ENCODE data around the gene TBC1D5.
"Not testable (repeated sequence)": the region's sequence is repeated elsewhere in the genome, so short reads cannot be mapped to it uniquely, and the experiment has no call there.

Gene TBC1D5

GRCh38 chr3:17707813-17708543 lies 34.5 kb downstream of the TBC1D5 start:
- DNase-seq (ENCODE audit: low read depth): peak; percentile 38

GRCh38 chr3:17705991-17706390 lies 36.4 kb downstream of the TBC1D5 start:
- DNase-seq (ENCODE audit: low read depth): not testable (repeated sequence)

GRCh38 chr3:17699815-17700214 lies 42.6 kb downstream of the TBC1D5 start:
- not testable (repeated sequence) for DNase-seq (ENCODE audit: low read depth)

GRCh38 chr3:17695665-17696064 lies 46.8 kb downstream of the TBC1D5 start:
- DNase-seq (ENCODE audit: low read depth): not testable (repeated sequence)

- not testable (repeated sequence) for DNase-seq (ENCODE audit: low read depth)
These were observed 48.8 kb downstream of the TBC1D5 start for GRCh38 chr3:17693670-17693999.

GRCh38 chr3:17692846-17693669 lies 49.4 kb downstream of the TBC1D5 start:
- not testable (repeated sequence) for DNase-seq (ENCODE audit: low read depth)

GRCh38 chr3:17687566-17687965 lies 54.9 kb downstream of the TBC1D5 start:
- DNase-seq (ENCODE audit: low read depth): no peak

GRCh38 chr3:17686613-17687012 lies 55.8 kb downstream of the TBC1D5 start:
- DNase-seq (ENCODE audit: low read depth): peak; percentile 14

DNA sequence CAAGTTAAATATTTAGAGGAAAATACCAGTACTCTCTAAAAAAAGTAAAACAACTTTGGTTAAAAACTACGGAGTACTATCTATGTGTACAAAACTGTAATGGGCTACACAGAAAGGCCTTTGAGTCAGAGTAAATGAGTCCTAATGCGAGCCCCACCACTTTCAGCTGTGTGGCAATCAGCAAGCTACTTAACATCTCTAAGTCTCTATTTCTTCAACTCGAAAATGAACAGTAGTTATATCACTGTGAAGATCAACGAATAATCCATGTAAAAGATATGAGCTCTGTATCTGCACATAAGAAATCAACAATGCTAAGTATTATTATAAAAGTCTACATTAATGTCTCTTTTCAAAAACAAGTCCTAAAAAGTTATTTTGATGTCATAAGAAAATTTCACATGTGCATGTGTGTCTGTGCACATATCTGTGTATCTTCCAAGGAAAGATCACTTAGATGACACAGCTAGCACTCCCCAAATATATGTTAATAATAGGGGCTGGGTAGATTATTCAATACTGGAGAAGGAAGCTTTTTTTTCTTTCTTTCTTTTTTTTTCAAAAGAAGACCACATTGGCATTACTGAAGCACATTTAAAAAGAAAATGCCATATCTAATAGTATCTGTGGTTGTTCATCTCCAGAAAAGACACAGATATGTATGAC lies 58.8 kb downstream of the TBC1D5 start:
- DNase-seq (ENCODE audit: low read depth): no peak

GRCh38 chr3:17680530-17680929 lies 61.9 kb downstream of the TBC1D5 start:
- DNase-seq (ENCODE audit: low read depth): no peak

- no peak for DNase-seq (ENCODE audit: low read depth)
These were observed 64.2 kb downstream of the TBC1D5 start for GRCh38 chr3:17678116-17678741.

DNA sequence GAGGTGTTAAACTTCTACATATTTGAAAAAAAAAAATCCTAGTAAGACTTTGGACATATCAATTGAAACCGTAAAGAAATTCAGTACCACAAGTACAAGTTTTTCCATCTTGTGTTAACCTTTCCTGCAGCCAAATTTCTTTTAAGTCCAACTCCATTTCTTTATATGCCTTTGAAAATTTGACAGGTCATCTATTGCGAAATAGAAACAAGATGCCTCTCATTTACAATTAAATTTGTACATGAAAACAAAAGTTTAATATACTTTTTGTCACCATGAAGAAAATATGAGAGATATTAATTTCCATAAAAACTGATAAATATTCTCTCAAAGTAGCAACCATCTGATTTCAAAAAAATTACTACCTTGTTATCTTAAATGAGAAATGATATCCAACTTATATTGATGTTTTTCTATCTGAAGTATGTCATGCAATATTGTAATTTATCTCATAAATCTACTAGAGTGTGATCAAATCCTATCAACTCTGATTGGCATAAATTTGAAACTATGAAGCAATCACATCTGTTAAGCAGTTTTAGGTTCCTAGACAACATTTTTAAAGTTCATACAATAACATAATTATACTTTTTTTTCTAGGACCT lies 68.2 kb downstream of the TBC1D5 start:
- DNase-seq (ENCODE audit: low read depth): no peak

GRCh38 chr3:17672506-17672905 lies 69.9 kb downstream of the TBC1D5 start:
- DNase-seq (ENCODE audit: low read depth): peak; percentile 49

DNA sequence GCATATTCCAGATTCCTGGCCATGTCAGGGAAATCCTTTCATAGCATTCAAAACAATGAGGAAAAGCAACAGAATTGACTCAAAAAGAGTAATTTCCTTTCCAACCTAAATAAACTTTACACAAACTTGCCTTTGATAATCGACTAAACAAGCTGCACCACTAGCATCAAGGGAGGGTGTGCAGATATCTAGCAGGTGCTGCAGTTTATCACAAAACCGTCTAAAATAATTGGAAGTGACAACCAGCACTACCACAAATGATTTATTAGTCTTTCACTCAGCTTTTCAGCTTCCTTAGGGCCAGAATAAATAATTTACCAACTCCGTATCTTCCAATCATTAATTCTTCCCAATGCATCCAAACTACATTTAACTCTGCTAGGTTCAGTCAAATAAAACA lies 71.7 kb downstream of the TBC1D5 start:
- DNase-seq (ENCODE audit: low read depth): no peak

GRCh38 chr3:17664923-17665322 lies 77.5 kb downstream of the TBC1D5 start:
- no peak for DNase-seq (ENCODE audit: low read depth)

DNA sequence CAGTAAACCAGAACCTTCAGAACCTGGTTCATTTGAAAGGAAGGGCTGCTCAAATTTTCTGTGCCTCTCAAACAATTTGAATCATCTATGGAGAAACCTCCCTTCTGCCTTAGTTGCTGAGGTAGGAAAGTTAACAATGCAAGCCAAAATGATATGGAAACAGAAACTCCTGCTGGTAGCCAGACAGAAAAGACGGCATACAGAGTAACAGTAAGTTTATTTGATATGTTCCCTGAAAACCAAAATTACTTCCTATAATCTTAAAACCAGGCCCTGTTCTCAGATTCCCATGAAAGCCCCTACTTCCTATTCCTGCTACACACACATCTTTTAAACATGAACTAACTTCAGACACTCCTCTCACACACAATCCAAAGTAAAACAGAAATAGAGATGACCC lies 86.2 kb downstream of the TBC1D5 start:
- no peak for DNase-seq (ENCODE audit: low read depth)

- no peak for DNase-seq (ENCODE audit: low read depth)
These were observed 86.7 kb downstream of the TBC1D5 start for GRCh38 chr3:17655743-17656142.

DNA sequence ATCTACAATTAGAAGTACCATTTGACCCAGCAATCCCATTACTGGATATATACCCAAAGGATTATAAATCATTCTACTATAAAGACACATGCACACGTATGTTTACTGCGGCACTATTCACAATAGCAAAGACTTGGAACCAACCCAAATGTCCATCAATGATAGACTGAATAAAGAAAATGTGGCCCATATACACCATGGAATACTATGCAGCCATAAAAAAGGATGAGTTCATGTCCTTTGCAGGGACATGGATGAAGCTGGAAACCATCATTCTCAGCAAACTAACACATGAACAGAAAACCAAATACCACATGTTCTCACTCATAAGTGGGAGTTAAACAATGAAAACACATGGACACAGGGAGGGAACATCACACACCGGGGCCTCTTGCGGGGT lies 92.7 kb downstream of the TBC1D5 start:
- DNase-seq (ENCODE audit: low read depth): not testable (repeated sequence)

- DNase-seq (ENCODE audit: low read depth): not testable (repeated sequence)
These were observed 93.6 kb downstream of the TBC1D5 start for GRCh38 chr3:17648630-17649355.

GRCh38 chr3:17645074-17645698 lies 97.2 kb downstream of the TBC1D5 start:
- peak; percentile 70 for DNase-seq (ENCODE audit: low read depth)

- peak; percentile 81 for DNase-seq (ENCODE audit: low read depth)
These were observed 98.7 kb downstream of the TBC1D5 start for GRCh38 chr3:17643691-17644090.

All from fibroblast of gingiva (primary cell).